CD4-positive, alpha-beta T cell treated with Interleukin-6 for 4 hours (primary cell): Measurements from ENCODE around the gene MROH2A.

Source experiments
- DNase-seq: peaks from one replicate; pipeline ENCODE4 v3.0.0-alpha.2; 2020; ENCODE audit warnings: mixed read lengths

Gene MROH2A

GRCh38 chr2:233821196-233821595, 43.1 kb downstream of the MROH2A start:
- no peak for DNase-seq

- DNase-seq, result no peak
These were observed 43.6 kb downstream of the MROH2A start for GRCh38 chr2:233821709-233822100.

GRCh38 chr2:233822101-233822771, 44.1 kb downstream of the MROH2A start:
- no peak for DNase-seq

- no peak for DNase-seq
These were observed 44.9 kb downstream of the MROH2A start for GRCh38 chr2:233822781-233823730.

GRCh38 chr2:233823731-233824121, 45.6 kb downstream of the MROH2A start:
- no peak for DNase-seq

- DNase-seq, result no peak
These were observed 46.2 kb downstream of the MROH2A start for GRCh38 chr2:233824373-233824772.

- DNase-seq, result no peak
These were observed 50.5 kb downstream of the MROH2A start for GRCh38 chr2:233828546-233829192.

GRCh38 chr2:233829193-233830110, 51.3 kb downstream of the MROH2A start:
- DNase-seq, result no peak

GRCh38 chr2:233830111-233830802, 52.1 kb downstream of the MROH2A start:
- no peak for DNase-seq

- DNase-seq, result no peak
These were observed 53.0 kb downstream of the MROH2A start for GRCh38 chr2:233831011-233831721.

GRCh38 chr2:233831861-233832260, 53.7 kb downstream of the MROH2A start:
- no peak for DNase-seq

- DNase-seq, result no peak
These were observed 54.3 kb downstream of the MROH2A start for GRCh38 chr2:233832414-233832813.

GRCh38 chr2:233832869-233833311, 54.8 kb downstream of the MROH2A start:
- no peak for DNase-seq

GRCh38 chr2:233833345-233833744, 55.2 kb downstream of the MROH2A start:
- no peak for DNase-seq

GRCh38 chr2:233835230-233836186, 57.4 kb downstream of the MROH2A start:
- DNase-seq, result no peak

- DNase-seq, result no peak
These were observed 58.2 kb downstream of the MROH2A start for GRCh38 chr2:233836359-233836758.

- no peak for DNase-seq
These were observed 59.6 kb downstream of the MROH2A start for GRCh38 chr2:233837694-233838229.

GRCh38 chr2:233838251-233838650, 60.1 kb downstream of the MROH2A start:
- DNase-seq, result no peak

GRCh38 chr2:233838726-233839446, 60.8 kb downstream of the MROH2A start:
- DNase-seq, result no peak
